Kidney (tissue), 14 donors: ENCODE results near the gene LY86. TPM values are rescaled to one million over a fixed set of nuclear protein-coding genes. Genes with fewer than 3 reads are reported as not detected.

ENCODE experiments used
- DNase-seq, 5 donors: peaks; one replicate each; pipeline ENCODE4 v3.0.0-alpha.2; 2013 to 2020
- FAIRE-seq: peaks from 2 replicates; lab custom pipeline; 2012; peaks lifted over from hg19 to GRCh38; lab: Jason Lieb, UNC
- H3K27ac ChIP-seq, 2 donors: one replicate each; pipeline ENCODE4 v1.7.0; 2013; ENCODE audit warnings: low read depth in 2 of 2, low read length in 2 of 2, inconsistent platforms in 1 of 2
- H3K27me3 ChIP-seq: one replicate; pipeline ENCODE4 v1.7.1; 2013; ENCODE audit warnings: low read length, inconsistent platforms; ENCODE audit not compliant: control insufficient read depth, insufficient read depth
- H3K36me3 ChIP-seq, 3 donors: one replicate each; pipeline versions ENCODE4 v1.7.0 to v1.7.1; 2013; ENCODE audit warnings: low read length in 3 of 3, control low read depth in 1 of 3, inconsistent platforms in 1 of 3; ENCODE audit not compliant: insufficient read depth in 3 of 3, control insufficient read depth in 2 of 3
- H3K4me1 ChIP-seq, 3 donors: one replicate each; pipeline versions ENCODE4 v1.7.0 to v1.7.1; 2013; ENCODE audit warnings: low read length in 3 of 3, inconsistent platforms in 1 of 3, low read depth in 1 of 3; ENCODE audit not compliant: control insufficient read depth in 2 of 3, insufficient read depth in 2 of 3
- H3K4me3 ChIP-seq, 3 donors: one replicate each; pipeline versions ENCODE4 v1.7.0 to v1.8.1; 2013; ENCODE audit warnings: low read length in 3 of 3, control low read depth in 1 of 3, inconsistent platforms in 1 of 3
- H3K9ac ChIP-seq, 3 donors: one replicate each; pipeline versions ENCODE4 v1.7.0 to v1.7.1; 2013; ENCODE audit warnings: low read length in 3 of 3, control low read depth in 1 of 3, inconsistent platforms in 1 of 3
- H3K9me3 ChIP-seq, 3 donors: one replicate each; pipeline versions ENCODE4 v1.7.0 to v1.7.1; 2013; ENCODE audit warnings: low read length in 3 of 3, control low read depth in 1 of 3, inconsistent platforms in 1 of 3; ENCODE audit not compliant: control insufficient read depth in 2 of 3, insufficient read depth in 1 of 3
- intact Hi-C: fragments of 100-400 bp; cut with DNase I; formaldehyde crosslinking; loops from one replicate; pipeline ENCODE4 v1.11.1; 2022
- polyA plus RNA-seq: library from polyadenylated mRNA; stranded (reverse); fragments of 350-450 nt; fragmentation: Illumina TruSeq; extraction: RNeasy Lipid Tissue Mini Kit (QIAGEN cat#74804); gene quantifications from one replicate; pipeline ENCODE4 v1.2.3, GENCODE V29; 2014; ENCODE audit warnings: low read depth, low replicate concordance; ENCODE audit not compliant: insufficient read depth
- total RNA-seq: library from RNA; stranded (reverse); fragmentation: NEBNext Ultra II Directional; extraction: Animal tissue kit (Norgen Biotek cat#: 25700); gene quantifications from one replicate; pipeline ENCODE4 v1.2.1, GENCODE V29; 2021
- TF ChIP-seq, protein P1 (sequence below): IDR thresholded peaks from 3 replicates; pipeline ENCODE4 v1.5.1; 2012; ENCODE audit warnings: mild to moderate bottlenecking, moderate library complexity, borderline replicate concordance; ENCODE audit not compliant: insufficient read depth; ENCODE audit errors: extremely low read depth
- donor health status: control.
- donor health status: control.
- donor health status: control.
- donor health status: control.
- donor health status: control.
- donor health status: DM: yes; HTN: yes; CAD: no.
- donor health status: Normal renal cell carcinoma (clear cell type).

LY86 gene
- total and polyA plus RNA-seq, 2 donors from 2014 or later, result 4.8 to 6.1 TPM

DNA sequence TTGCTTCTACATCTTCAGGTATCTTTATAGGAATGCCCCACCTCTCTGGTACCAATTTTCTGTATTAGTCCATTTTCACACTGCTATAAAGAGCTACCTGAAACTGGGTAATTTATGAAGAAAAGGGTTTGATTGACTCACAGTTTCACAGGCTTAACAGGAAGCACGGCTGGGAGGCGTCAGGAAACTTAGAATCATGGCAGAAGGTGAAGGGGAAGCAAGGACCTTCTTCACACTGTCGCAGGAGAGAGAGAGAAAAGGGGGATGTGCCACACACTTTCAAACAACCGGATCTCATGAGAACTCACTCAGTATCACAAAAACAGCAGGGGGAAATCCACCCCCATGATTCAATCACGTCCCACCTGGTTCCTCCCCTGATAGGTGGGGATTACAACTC lies 24.4 kb upstream of the LY86 start:
- no peak for FAIRE-seq
- H3K27ac ChIP-seq, result no peak overlapping the region
- intact Hi-C loops, result no loop called here

DNA sequence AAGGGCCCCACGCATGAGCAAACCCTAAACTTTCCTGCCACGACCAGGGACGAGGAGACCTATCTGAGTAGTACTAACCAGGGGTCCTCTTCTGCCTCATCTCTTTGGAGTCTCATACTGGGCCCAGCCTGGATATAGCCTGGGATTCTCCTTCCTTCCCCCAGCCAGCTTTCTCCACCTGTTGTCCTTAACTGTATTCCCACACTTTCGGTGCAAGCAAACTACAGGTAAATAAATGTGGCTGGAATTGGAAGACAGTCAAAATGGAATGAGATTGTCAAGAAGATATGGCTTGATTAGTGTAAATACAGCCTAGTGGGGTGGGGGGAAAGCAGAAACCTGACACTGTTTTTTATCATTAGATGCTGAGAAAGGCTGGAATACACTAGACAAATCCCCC lies 23.5 kb upstream of the LY86 start:
- no peaks in the 10 kb centered on the region for H3K4me1 ChIP-seq
- no peaks in the 10 kb centered on the region for H3K36me3 ChIP-seq
- no peak overlapping the region for H3K4me3 ChIP-seq
- FAIRE-seq (no peak), DNase-seq (no peak)
- H3K27ac ChIP-seq, result no peak overlapping the region
- H3K27me3 ChIP-seq, result no peaks in the 10 kb centered on the region
- H3K9ac ChIP-seq, result no peak overlapping the region
- H3K9me3 ChIP-seq, result no peaks in the 10 kb centered on the region
- intact Hi-C loops, result no loop called here
- TF ChIP-seq, protein P1, sequence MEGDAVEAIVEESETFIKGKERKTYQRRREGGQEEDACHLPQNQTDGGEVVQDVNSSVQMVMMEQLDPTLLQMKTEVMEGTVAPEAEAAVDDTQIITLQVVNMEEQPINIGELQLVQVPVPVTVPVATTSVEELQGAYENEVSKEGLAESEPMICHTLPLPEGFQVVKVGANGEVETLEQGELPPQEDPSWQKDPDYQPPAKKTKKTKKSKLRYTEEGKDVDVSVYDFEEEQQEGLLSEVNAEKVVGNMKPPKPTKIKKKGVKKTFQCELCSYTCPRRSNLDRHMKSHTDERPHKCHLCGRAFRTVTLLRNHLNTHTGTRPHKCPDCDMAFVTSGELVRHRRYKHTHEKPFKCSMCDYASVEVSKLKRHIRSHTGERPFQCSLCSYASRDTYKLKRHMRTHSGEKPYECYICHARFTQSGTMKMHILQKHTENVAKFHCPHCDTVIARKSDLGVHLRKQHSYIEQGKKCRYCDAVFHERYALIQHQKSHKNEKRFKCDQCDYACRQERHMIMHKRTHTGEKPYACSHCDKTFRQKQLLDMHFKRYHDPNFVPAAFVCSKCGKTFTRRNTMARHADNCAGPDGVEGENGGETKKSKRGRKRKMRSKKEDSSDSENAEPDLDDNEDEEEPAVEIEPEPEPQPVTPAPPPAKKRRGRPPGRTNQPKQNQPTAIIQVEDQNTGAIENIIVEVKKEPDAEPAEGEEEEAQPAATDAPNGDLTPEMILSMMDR, result no peak

More for the DNA sequence above, 24.4 kb upstream of the LY86 start:
- Histone ChIP-seq H3K4me1 (no peaks in the 10 kb centered on the region), H3K27me3 (no peaks in the 10 kb centered on the region), H3K9me3 (no peaks in the 10 kb centered on the region), H3K36me3 (no peaks in the 10 kb centered on the region), H3K4me3 (no peak overlapping the region), H3K9ac (no peak overlapping the region)
- TF ChIP-seq, protein P1, result no peak
- no peak for DNase-seq

DNA sequence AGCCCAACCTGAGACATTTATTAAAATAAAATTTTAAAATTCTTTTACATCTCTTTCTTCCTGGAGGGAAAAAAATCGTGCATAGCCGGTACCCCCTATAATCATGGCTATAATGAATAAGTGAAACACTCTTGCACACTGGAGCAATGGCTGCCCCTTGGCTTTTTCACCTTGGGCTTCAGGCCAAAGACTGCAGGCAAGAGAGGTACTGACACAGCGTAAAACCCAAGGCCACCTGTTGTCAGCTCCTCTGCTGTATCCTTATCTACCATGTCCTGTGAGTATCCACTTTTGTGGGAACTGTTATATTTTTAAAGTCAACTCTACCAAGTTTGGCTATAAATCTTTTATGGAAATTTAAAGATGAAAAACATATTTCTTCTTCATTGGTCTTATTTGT lies 23.0 kb upstream of the LY86 start:
- TF ChIP-seq, protein P1, result no peak
- no peaks in the 10 kb centered on the region for H3K4me1 ChIP-seq
- no peak overlapping the region for H3K9ac ChIP-seq
- no peak overlapping the region for H3K4me3 ChIP-seq
- intact Hi-C loops, result no loop called here
- DNase-seq (no peak), FAIRE-seq (no peak)
- H3K9me3 ChIP-seq, result no peaks in the 10 kb centered on the region
- no peak overlapping the region for H3K27ac ChIP-seq
- no peaks in the 10 kb centered on the region for H3K36me3 ChIP-seq
- H3K27me3 ChIP-seq, result no peaks in the 10 kb centered on the region

DNA sequence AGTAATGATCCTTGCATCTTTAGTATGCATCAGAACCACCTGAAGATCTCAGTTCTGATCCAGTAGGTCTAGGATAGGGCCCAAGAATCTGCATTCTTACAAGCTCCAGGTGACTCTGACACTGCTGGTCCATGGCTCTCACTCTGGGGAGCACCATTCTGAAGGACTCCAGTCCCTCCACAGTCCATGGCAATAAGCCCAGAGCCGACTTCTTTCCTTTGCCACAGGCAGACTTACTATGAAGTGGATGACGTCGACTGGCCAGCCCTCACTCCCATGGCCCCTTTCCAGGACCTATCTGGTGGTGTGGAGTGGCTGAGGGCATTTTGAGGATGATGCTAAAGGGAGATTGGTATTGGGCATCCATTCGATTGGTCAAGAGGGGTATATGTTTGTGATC lies 21.8 kb upstream of the LY86 start:
- Histone ChIP-seq H3K9ac (no peak overlapping the region), H3K27me3 (no peaks in the 10 kb centered on the region), H3K27ac (no peak overlapping the region), H3K4me1 (no peaks in the 10 kb centered on the region), H3K4me3 (no peak overlapping the region), H3K9me3 (no peaks in the 10 kb centered on the region), H3K36me3 (no peaks in the 10 kb centered on the region)
- DNase-seq (no peak), FAIRE-seq (no peak)
- intact Hi-C loops, result no loop called here
- TF ChIP-seq, protein P1, result no peak
